ENCODE measurements around the gene TNFAIP8L1. TPM values are rescaled to one million over a fixed set of nuclear protein-coding genes. Genes with fewer than 3 reads are reported as not detected.

TNFAIP8L1 gene
- total and polyA plus RNA-seq, 10 donors = 12.5 to 39.8 (median 27.1) TPM

DNA sequence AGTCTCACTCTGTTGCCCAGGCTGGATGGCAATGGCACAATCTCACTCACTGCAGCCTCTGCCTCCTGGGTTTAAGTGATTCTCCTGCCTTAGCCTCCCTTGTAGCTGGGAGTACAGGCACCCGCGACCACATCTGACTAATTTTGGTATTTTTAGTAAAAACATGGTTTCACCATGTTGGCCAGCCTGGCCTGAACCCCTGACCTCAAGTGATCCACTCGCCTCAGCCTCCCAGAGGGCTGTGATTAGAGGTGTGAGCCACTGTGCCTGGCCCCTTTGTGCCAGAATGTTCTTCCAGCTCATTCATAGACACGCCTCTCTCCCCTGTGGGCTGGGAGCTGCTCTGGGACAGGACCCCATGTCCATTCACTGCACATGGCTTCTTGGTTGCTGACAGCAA lies 21.7 kb downstream of the TNFAIP8L1 start:
- TF ChIP-seq POLR2A (IDR thresholded peaks at IDR 0.05) (no peak), POLR2AphosphoS5 (IDR thresholded peaks at IDR 0.05) (no peak)
- TF ChIP-seq, protein P1, sequence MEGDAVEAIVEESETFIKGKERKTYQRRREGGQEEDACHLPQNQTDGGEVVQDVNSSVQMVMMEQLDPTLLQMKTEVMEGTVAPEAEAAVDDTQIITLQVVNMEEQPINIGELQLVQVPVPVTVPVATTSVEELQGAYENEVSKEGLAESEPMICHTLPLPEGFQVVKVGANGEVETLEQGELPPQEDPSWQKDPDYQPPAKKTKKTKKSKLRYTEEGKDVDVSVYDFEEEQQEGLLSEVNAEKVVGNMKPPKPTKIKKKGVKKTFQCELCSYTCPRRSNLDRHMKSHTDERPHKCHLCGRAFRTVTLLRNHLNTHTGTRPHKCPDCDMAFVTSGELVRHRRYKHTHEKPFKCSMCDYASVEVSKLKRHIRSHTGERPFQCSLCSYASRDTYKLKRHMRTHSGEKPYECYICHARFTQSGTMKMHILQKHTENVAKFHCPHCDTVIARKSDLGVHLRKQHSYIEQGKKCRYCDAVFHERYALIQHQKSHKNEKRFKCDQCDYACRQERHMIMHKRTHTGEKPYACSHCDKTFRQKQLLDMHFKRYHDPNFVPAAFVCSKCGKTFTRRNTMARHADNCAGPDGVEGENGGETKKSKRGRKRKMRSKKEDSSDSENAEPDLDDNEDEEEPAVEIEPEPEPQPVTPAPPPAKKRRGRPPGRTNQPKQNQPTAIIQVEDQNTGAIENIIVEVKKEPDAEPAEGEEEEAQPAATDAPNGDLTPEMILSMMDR (IDR thresholded peaks at IDR 0.05 in 8 of 11, conservative IDR thresholded peaks at IDR 0.05 in 3 of 11) = no peak
- peak overlapping the region in 1 of 8 donors; percentile 38 for H3K27ac ChIP-seq
- H3K4me3 ChIP-seq = no peak overlapping the region
- intact Hi-C loops (cut with DNase I; ENCODE audit: low total_unique reads) = no loop called here
- peaks cover 0 to 99% (median 78%) of the 10 kb centered on the region in 6 donors for H3K36me3 ChIP-seq
- H3K4me1 ChIP-seq = peaks cover 0 to 61% (median 6%) of the 10 kb centered on the region in 6 donors
- peaks cover 0 to 5% (median 0%) of the 10 kb centered on the region in 8 donors for H3K9me3 ChIP-seq
- DNase-seq = no peak
- no peaks in the 10 kb centered on the region for H3K27me3 ChIP-seq (replicated peaks in 1 of 7)
- WGBS, 5 donors = 76 to 89% (median 86%) methylated on average over 4 of the region's 4 CpGs

DNA sequence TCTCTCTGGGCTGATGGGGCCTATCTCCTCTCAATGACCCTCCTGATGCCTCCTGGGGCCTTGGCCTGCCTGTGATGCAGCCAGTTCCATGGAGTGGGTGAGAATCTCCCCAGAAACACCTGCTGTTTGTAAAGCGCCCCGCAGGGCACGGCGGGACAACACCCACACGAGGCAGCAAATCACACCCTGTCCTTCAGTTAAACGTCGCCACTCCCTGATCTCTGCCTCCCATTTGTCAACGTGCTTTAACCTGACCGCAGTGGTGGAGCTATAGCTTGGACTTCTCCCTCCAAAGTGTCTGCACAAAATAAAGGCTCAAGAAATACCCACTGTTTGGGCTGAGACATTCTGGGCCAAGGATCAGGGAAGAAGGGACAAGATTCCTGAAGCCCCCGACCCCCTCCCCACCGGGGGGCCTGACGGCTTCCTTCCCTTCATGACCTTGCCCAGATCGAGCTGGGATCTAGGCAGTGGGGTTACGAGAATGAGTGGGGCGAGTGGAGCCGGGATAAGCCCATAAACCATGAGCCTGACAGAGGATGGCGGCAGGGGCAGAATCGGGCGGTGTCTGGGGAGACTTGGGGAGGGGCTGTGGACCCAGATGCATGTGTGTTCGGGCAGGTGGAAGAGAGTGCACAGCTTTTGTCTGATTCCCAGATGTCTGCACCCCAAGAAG lies 22.8 kb downstream of the TNFAIP8L1 start:
- Histone ChIP-seq H3K27me3 (replicated peaks in 1 of 7) (no peaks in the 10 kb centered on the region), H3K4me1 (peaks cover 0 to 63% (median 14%) of the 10 kb centered on the region in 6 donors), H3K9me3 (peaks cover 0 to 5% (median 0%) of the 10 kb centered on the region in 8 donors), H3K4me3 (no peak overlapping the region), H3K27ac (no peak overlapping the region), H3K36me3 (peaks cover 0 to 99% (median 82%) of the 10 kb centered on the region in 6 donors)
- WGBS, 5 donors = 79 to 89% (median 89%) methylated on average over 20 of the region's 20 CpGs
- intact Hi-C loops (cut with DNase I; ENCODE audit: low total_unique reads) = no loop called here
- no peak for DNase-seq
- TF ChIP-seq POLR2A (IDR thresholded peaks at IDR 0.05) (no peak), POLR2AphosphoS5 (IDR thresholded peaks at IDR 0.05) (no peak)
- TF ChIP-seq, protein P1 (IDR thresholded peaks at IDR 0.05 in 8 of 11, conservative IDR thresholded peaks at IDR 0.05 in 3 of 11) = no peak

DNA sequence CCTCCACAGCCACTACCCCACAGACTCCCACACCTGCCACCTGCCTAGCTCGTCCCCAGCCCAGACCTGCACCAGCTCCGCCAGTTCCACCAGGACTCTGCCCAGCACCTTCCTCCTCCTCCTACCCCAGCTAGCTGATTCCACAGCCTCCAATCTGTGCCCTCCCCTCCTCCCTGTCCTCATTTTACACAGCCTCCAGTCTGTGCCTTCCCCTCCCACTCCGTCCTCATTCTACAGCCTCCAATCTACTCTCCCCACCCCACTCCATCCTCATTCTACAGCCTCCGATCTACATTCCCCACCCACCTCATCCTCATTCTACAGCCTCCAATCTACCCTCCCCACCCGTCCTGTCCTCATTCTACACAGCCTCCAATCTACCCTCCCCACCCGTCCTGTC lies 23.5 kb downstream of the TNFAIP8L1 start:
- no peak overlapping the region for H3K27ac ChIP-seq
- H3K4me1 ChIP-seq = peaks cover 0 to 63% (median 14%) of the 10 kb centered on the region in 6 donors
- intact Hi-C loops (cut with DNase I; ENCODE audit: low total_unique reads) = no loop called here
- TF ChIP-seq POLR2A (IDR thresholded peaks at IDR 0.05) = no peak
- TF ChIP-seq POLR2AphosphoS5 (IDR thresholded peaks at IDR 0.05) = no peak
- TF ChIP-seq, protein P1 (IDR thresholded peaks at IDR 0.05 in 8 of 11, conservative IDR thresholded peaks at IDR 0.05 in 3 of 11) = no peak
- 82 to 95% (median 90%) methylated on average over 6 of the region's 6 CpGs for WGBS, 5 donors
- H3K4me3 ChIP-seq = no peak overlapping the region
- peaks cover 0 to 99% (median 77%) of the 10 kb centered on the region in 6 donors for H3K36me3 ChIP-seq
- DNase-seq = no peak
- H3K27me3 ChIP-seq (replicated peaks in 1 of 7) = no peaks in the 10 kb centered on the region
- peaks cover 0 to 5% (median 0%) of the 10 kb centered on the region in 8 donors for H3K9me3 ChIP-seq

DNA sequence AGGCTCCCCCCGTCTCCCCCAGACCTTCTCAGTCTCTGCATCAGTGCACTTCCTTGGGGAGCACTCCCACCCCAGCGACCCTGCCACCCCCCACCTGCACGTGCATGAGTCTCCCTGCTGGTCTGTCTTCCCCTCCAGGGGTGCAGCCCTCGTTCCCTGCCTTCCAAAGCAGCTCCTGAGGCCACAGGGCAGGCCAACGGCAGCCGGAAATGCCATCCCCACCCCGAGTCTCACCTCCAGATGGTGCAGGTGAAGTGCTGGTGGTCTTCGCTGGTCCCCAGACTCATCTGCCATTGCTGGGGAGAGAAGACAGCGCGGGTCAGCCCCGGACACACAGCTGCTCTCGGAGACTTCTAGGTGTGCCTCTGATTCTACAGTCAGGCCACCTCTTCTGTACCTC lies 25.3 kb downstream of the TNFAIP8L1 start:
- intact Hi-C loops (cut with DNase I; ENCODE audit: low total_unique reads) = no loop called here
- 81 to 92% (median 91%) methylated on average over 11 to 12 of the region's 12 CpGs for WGBS, 5 donors
- no peaks in the 10 kb centered on the region for H3K9me3 ChIP-seq

More for the DNA sequence above, 25.3 kb downstream of the TNFAIP8L1 start:
- TF ChIP-seq POLR2AphosphoS5 (IDR thresholded peaks at IDR 0.05) (peak in 1 of 3 donors; percentile 16), POLR2A (IDR thresholded peaks at IDR 0.05) (no peak)
- TF ChIP-seq, protein P1 (IDR thresholded peaks at IDR 0.05 in 8 of 11, conservative IDR thresholded peaks at IDR 0.05 in 3 of 11) = no peak
- DNase-seq = no peak
- Histone ChIP-seq H3K27me3 (replicated peaks in 1 of 7) (no peaks in the 10 kb centered on the region), H3K27ac (no peak overlapping the region), H3K36me3 (peaks cover 0 to 95% (median 67%) of the 10 kb centered on the region in 6 donors), H3K4me1 (peaks cover 13 to 79% (median 29%) of the 10 kb centered on the region in 6 donors), H3K4me3 (no peak overlapping the region)

All from spleen (tissue), 11 donors.